Measurements from ENCODE around the gene ZNF787. TPM values are rescaled to one million over a fixed set of nuclear protein-coding genes. Genes with fewer than 3 reads are reported as not detected.

The ZNF787 gene
- polyA plus RNA-seq, 1 of the 3 experiments (the other 2 are of a cell fraction): 16.0 TPM

- H3K36me3 ChIP-seq (replicated peaks in 1 of 2; ENCODE audit: control insufficient read depth in 1 of 2, insufficient read depth in 2 of 2, low read length in 1 of 2): peaks cover 0 to 12% of the 10 kb centered on the region in 2 experiments
- H2AFZ ChIP-seq (ENCODE audit: low read depth): no peak overlapping the region
- no peak overlapping the region for H3K4me2 ChIP-seq
- H3K27me3 ChIP-seq (ENCODE audit: insufficient read depth): no peaks in the 10 kb centered on the region
- H3K9ac ChIP-seq: no peak overlapping the region
- DNase-seq: no peak
- ChIA-PET POLR2A (no interaction called here), CTCF (interaction anchor here (1.3 kb wide), 1 partner anchor 37 kb away, joined by 3 read pairs; no protein-coding TSS in a partner anchor)
- H3K9me2 ChIP-seq: no peaks in the 10 kb centered on the region
- peaks cover 98% of the 10 kb centered on the region for H4K20me1 ChIP-seq (ENCODE audit: insufficient read depth)
- H3F3A ChIP-seq (replicated peaks; ENCODE audit: insufficient read depth): no peaks in the 10 kb centered on the region
- peaks cover 95% of the 10 kb centered on the region for H3K79me2 ChIP-seq (ENCODE audit: insufficient read depth)
- no peak overlapping the region for H3K27ac ChIP-seq (ENCODE audit: low read depth in 2 of 2, low read length in 1 of 2)
- peaks cover 9 to 40% of the 10 kb centered on the region in 2 experiments; a peak in 2 of 4 replicates for H3K4me1 ChIP-seq (ENCODE audit: control insufficient read depth in 1 of 2, insufficient read depth in 2 of 2, low read depth in 1 of 2, low read length in 1 of 2)
- no peak overlapping the region for H3K4me3 ChIP-seq (ENCODE audit: low read depth in 2 of 2, low read length in 1 of 2)
- no peaks in the 10 kb centered on the region for H3K9me3 ChIP-seq
- TF ChIP-seq EZH2phosphoT487 (IDR thresholded peaks at IDR 0.05; ENCODE audit: borderline replicate concordance, low read depth) (no peak), MEF2A (IDR thresholded peaks at IDR 0.05; ENCODE audit: borderline replicate concordance, low read depth) (no peak), SMC3 (IDR thresholded peaks at IDR 0.05; ENCODE audit: low read depth, low read length) (no peak), POLR2AphosphoS5 (IDR thresholded peaks at IDR 0.05; ENCODE audit: low read depth, low read length) (no peak), NFIC (IDR thresholded peaks at IDR 0.05; ENCODE audit: borderline replicate concordance) (no peak), GATA2 (CRISPR knock-in tag; IDR thresholded peaks at IDR 0.05) (no peak), CHD2 (IDR thresholded peaks at IDR 0.05; ENCODE audit: low read length, partially characterized antibody) (no peak), ELF1 (IDR thresholded peaks at IDR 0.05) (no peak), TEAD4 (IDR thresholded peaks at IDR 0.05; ENCODE audit: borderline replicate concordance, insufficient read depth) (no peak), TCF12 (IDR thresholded peaks at IDR 0.05) (no peak)
- 95% methylated on average over 17 of the region's 19 CpGs for WGBS (ENCODE audit: low lambda C conversion rate)
Observed at GRCh38 chr19:56114051-56114777, 6.9 kb downstream of the ZNF787 start.

GRCh38 chr19:56113074-56113632, 7.9 kb downstream of the ZNF787 start:
- CTCF ChIA-PET: interaction anchor here (2.4 kb wide), 1 partner anchor 32 kb away, joined by 6 read pairs; no protein-coding TSS in a partner anchor
- Histone ChIP-seq H2AFZ (ENCODE audit: low read depth) (no peak overlapping the region), H4K20me1 (ENCODE audit: insufficient read depth) (peaks cover 98% of the 10 kb centered on the region), H3K4me1 (ENCODE audit: control insufficient read depth in 1 of 2, insufficient read depth in 2 of 2, low read depth in 1 of 2, low read length in 1 of 2) (peaks cover 5 to 33% of the 10 kb centered on the region in 2 experiments; a peak in 2 of 4 replicates), H3K9me2 (no peaks in the 10 kb centered on the region), H3F3A (replicated peaks; ENCODE audit: insufficient read depth) (no peaks in the 10 kb centered on the region), H3K36me3 (replicated peaks in 1 of 2; ENCODE audit: control insufficient read depth in 1 of 2, insufficient read depth in 2 of 2, low read length in 1 of 2) (peaks cover 0 to 6% of the 10 kb centered on the region in 2 experiments), H3K9me3 (no peaks in the 10 kb centered on the region), H3K4me3 (ENCODE audit: low read depth in 2 of 2, low read length in 1 of 2) (no peak overlapping the region), H3K27me3 (ENCODE audit: insufficient read depth) (no peaks in the 10 kb centered on the region), H3K79me2 (ENCODE audit: insufficient read depth) (peaks cover 95% of the 10 kb centered on the region), H3K9ac (no peak overlapping the region), H3K4me2 (no peak overlapping the region), H3K27ac (ENCODE audit: low read depth in 2 of 2, low read length in 1 of 2) (no peak overlapping the region)
- 92% methylated on average over 20 of the region's 20 CpGs for WGBS (ENCODE audit: low lambda C conversion rate)
- POLR2A ChIA-PET: interaction anchor here (0.5 kb wide), 1 partner anchor 7 kb away, joined by 3 read pairs; no protein-coding TSS in a partner anchor
- no peak for DNase-seq
- TF ChIP-seq EZH2phosphoT487 (IDR thresholded peaks at IDR 0.05; ENCODE audit: borderline replicate concordance, low read depth) (no peak), ELF1 (IDR thresholded peaks at IDR 0.05) (no peak), SMC3 (IDR thresholded peaks at IDR 0.05; ENCODE audit: low read depth, low read length) (no peak), NFIC (IDR thresholded peaks at IDR 0.05; ENCODE audit: borderline replicate concordance) (no peak), MXI1 (IDR thresholded peaks at IDR 0.05; ENCODE audit: low read depth, low read length) (no peak), FOXJ3 (CRISPR knock-in tag; IDR thresholded peaks at IDR 0.05) (no peak), RXRA (IDR thresholded peaks at IDR 0.05; ENCODE audit: borderline replicate concordance, low read depth) (no peak), REST (IDR thresholded peaks at IDR 0.05; ENCODE audit: low read depth, low read length) (no peak), PBX3 (IDR thresholded peaks at IDR 0.05) (no peak), CHD2 (IDR thresholded peaks at IDR 0.05; ENCODE audit: low read length, partially characterized antibody) (no peak), FOSL2 (IDR thresholded peaks at IDR 0.05; ENCODE audit: borderline replicate concordance, low read depth) (no peak), GABPA (IDR thresholded peaks at IDR 0.05; ENCODE audit: low read depth) (no peak), TAF1 (IDR thresholded peaks at IDR 0.05; ENCODE audit: borderline replicate concordance, low read depth, low read length) (no peak), TEAD4 (IDR thresholded peaks at IDR 0.05; ENCODE audit: borderline replicate concordance, insufficient read depth) (no peak), USF2 (IDR thresholded peaks at IDR 0.05; ENCODE audit: borderline replicate concordance, low read depth, low read length) (no peak), YY1 (IDR thresholded peaks at IDR 0.05; ENCODE audit: low read depth) (no peak)

All from SK-N-SH (cell line).